Mesodermal cell (in vitro differentiated cells): ENCODE results near the gene EXT2.

Experiments
- H3K27ac ChIP-seq: 2 replicates; pipeline ENCODE4 v1.7.0; 2013; ENCODE audit warnings: mild to moderate bottlenecking, low read depth, low read length, moderate library complexity; ENCODE audit not compliant: severe bottlenecking
- H3K36me3 ChIP-seq: 2 replicates; pipeline ENCODE4 v1.7.1; 2013; ENCODE audit warnings: mild to moderate bottlenecking, low read length, moderate library complexity; ENCODE audit not compliant: control insufficient read depth, insufficient read depth
- H3K4me1 ChIP-seq: one replicate; pipeline ENCODE4 v1.7.1; 2013; ENCODE audit warnings: mild to moderate bottlenecking, low read length; ENCODE audit not compliant: insufficient read depth, control insufficient read depth, poor library complexity, severe bottlenecking
- H3K4me3 ChIP-seq: 2 replicates; pipeline ENCODE4 v1.7.0; 2013; ENCODE audit warnings: low read length, control low read depth, mild to moderate bottlenecking; ENCODE audit not compliant: insufficient read depth, poor library complexity, severe bottlenecking; ENCODE audit errors: extremely low read depth
- H3K9me3 ChIP-seq: 2 replicates; pipeline ENCODE4 v1.7.1; 2013; ENCODE audit warnings: mild to moderate bottlenecking, low read length, moderate library complexity; ENCODE audit not compliant: control insufficient read depth
- WGBS, 2 experiments: methylation state at CpG; one replicate each; pipeline ENCODE4 v1.1.5; 2013; ENCODE audit warnings: missing lambda C conversion rate in 2 of 2; ENCODE audit not compliant: insufficient coverage in 2 of 2; 5-methylcytosine and 5-hydroxymethylcytosine counted together

EXT2 gene

DNA sequence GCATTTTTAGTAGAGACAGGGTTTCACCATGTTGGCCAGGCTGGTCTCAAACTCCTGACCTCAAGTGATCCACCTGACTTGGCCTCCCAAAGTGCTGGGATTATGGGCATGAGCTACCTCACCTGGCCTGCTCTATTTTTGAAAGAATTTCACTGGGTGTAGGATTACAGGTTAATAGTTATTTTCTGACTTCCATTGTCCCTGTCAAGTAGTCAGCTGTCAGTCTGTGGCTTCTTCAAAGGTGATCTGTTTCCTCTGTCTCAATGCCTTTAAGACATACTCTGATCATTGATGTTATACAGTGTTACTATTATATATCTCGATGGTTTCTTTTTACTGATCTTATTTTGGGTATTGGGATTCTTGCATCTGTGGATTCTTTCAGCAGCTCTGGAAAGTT lies 10.1 kb upstream of the EXT2 start:
- WGBS, 2 experiments: 100% methylated on average over 1 of the region's 1 CpG; no CpG with 5 or more reads in 1 of the 2 experiments
- Histone ChIP-seq H3K9me3 (peaks cover 11% of the 10 kb centered on the region), H3K27ac (no peak overlapping the region), H3K4me1 (no peaks in the 10 kb centered on the region), H3K4me3 (no peak overlapping the region), H3K36me3 (no peaks in the 10 kb centered on the region)

DNA sequence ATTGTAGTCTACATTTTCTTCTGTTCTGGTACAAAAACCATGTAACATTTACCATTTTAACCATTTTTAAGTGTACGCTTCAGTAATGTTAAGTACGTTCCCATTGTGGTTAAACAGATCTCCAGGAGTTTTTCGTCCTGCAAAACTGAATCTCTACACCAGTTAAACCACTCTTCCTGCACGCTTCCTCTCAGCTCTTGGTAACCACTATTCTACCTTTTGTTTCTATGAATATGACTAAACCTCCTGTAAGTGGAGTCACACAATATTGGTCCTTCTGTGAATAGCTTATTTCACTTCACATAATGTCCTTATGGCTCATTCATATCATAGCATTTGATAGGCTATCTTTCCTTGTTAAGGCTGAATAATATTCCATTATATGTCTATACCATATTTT lies 7.1 kb upstream of the EXT2 start:
- no peak overlapping the region for H3K4me3 ChIP-seq
- no peaks in the 10 kb centered on the region for H3K36me3 ChIP-seq
- 92 to 97% methylated on average over 4 of the region's 4 CpGs for WGBS, 2 experiments
- no peak overlapping the region for H3K27ac ChIP-seq
- peaks cover 7% of the 10 kb centered on the region for H3K9me3 ChIP-seq
- H3K4me1 ChIP-seq: no peaks in the 10 kb centered on the region

DNA sequence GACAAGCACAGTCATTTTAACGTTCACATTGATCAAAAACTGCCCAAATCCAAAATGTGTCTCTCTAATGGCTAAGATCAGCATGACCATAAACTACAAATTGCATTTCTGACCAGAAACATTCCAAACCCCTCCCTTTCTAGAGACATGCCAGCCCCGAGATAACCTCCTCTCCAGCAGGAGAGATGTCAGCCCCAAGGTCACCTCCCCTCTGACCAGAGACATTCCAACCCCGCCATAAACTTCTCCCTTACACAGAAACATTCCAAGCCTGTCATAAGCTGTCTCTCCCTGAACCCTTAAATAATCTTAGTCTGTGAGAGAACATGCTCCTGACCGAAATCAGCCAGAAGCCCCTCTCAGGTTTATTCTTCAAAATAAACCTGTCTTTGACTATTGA lies 6.6 kb upstream of the EXT2 start:
- 84 to 93% methylated on average over 3 of the region's 4 CpGs for WGBS, 2 experiments
- no peaks in the 10 kb centered on the region for H3K36me3 ChIP-seq
- peaks cover 7% of the 10 kb centered on the region for H3K9me3 ChIP-seq
- no peaks in the 10 kb centered on the region for H3K4me1 ChIP-seq
- no peak overlapping the region for H3K27ac ChIP-seq
- no peak overlapping the region for H3K4me3 ChIP-seq

DNA sequence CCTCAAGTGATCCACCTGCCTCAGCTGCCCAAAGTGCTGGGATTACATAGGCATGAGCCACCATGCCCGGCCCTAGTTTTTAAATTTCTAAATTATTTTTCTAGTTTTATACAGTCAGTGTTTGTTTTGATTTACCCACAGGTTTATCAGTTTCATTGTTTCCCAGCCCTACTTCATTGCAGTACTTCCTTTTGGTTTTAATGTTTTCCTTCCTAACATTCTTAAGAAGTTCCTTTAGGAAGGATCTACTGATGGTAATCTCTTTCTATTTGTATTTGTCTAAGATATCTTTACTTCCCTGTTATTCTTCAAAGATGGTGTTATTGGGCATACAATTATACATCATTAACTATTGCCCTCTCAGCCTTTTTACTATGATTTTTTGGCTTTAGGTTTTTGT lies 4.9 kb upstream of the EXT2 start:
- peaks cover 7% of the 10 kb centered on the region for H3K9me3 ChIP-seq
- no peak overlapping the region for H3K27ac ChIP-seq
- H3K4me1 ChIP-seq: no peaks in the 10 kb centered on the region
- H3K36me3 ChIP-seq: no peaks in the 10 kb centered on the region
- no peak overlapping the region for H3K4me3 ChIP-seq
- 80% methylated on average over 1 of the region's 1 CpG; no CpG with 5 or more reads in 1 of the 2 experiments for WGBS, 2 experiments

DNA sequence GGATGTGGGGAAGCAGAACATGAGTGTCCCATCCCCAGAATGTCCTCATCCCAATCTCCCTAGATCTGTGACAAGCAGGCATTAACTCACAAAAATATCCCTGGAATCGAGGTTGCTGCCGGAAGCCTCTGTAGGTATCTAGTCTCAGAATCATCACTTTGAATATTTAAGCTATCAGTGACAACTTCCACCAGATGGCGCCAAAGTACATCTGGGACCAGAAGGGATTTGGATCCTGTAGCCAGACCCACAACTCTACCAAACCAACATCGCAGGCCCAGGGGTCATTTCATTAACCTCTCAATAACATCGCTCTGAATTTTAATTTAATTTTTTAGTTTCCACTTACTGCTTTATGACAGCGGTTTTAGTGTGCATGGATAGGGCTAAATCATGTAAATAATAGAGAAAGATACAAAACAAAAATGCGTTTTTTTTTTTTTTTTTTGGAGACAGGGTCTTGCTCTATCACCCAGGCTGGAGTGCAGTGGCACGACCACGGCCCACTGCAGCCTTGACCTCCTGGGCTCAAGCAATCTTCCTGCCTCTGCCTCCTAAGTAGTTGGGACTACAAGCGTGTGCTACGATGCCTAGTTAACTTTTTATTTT lies 1.1 kb upstream of the EXT2 start:
- H3K36me3 ChIP-seq: peaks cover 1% of the 10 kb centered on the region
- no peak overlapping the region for H3K4me3 ChIP-seq
- H3K4me1 ChIP-seq: no peaks in the 10 kb centered on the region
- H3K27ac ChIP-seq: no peak overlapping the region
- 42 to 53% methylated on average over 5 to 6 of the region's 11 CpGs for WGBS, 2 experiments
- H3K9me3 ChIP-seq: no peaks in the 10 kb centered on the region

DNA sequence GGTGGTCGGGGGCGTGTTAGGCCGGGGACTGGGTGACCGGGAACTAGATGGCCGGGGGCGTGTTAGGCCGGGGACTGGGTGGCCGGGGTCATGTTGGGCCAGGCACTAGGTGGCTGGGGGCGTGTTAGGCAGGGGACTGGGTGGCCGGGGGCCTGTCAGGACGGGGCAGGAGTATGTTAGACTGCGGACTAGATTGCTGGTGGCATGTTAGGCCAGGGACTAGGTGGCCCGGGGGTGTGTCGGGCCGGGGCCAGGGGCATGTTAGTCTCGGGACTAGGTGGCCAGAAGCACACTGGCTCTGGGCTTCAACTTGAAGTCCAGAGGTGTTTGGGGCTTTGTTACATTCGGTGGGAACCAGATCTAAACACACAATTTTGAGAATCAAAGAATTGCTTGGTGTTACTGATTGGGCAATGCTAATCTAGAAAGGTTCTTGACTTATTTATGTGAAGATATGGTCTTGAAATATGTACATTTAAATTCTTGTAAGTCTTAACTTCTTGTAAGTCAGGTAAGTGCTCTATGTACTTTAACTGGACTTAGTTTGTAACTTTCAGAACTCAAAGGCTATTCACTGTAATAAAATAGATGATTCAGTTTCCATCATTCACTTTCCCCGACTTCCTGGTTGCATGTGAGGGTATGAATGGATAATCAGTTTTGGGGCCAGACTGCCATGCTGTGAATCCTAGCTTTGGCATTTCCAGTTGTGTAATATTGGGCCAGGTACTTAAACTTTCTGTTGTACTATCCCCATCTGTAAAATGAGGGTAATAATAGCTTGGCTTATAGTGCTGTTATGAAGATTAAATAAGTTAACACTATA lies 1.1 kb downstream of the EXT2 start:
- H3K9me3 ChIP-seq: no peaks in the 10 kb centered on the region
- 11 to 12% methylated on average over 14 to 15 of the region's 18 CpGs for whole genome bisulfite sequencing, 2 experiments
- H3K27ac ChIP-seq: no peak overlapping the region

DNA sequence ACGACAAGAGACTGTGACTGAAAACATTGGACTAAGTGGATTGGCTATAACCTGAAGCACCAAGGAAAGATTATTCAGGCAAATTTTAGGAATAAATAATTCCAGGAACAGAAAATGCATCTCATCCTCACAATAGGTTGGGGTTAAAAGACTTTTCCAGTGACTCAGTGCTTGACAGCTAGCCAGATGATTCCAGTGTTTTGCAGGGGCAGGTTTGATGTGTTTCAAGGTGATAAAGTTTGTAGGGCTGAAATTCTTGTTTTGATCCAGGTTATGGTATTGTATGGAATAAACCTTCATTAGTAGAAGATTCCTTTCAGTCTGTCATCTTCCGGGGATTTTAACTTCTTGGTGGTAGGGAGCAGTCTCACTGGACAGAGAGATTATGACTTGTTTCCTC lies 2.3 kb downstream of the EXT2 start:
- Histone ChIP-seq H3K4me3 (no peak overlapping the region), H3K27ac (no peak overlapping the region), H3K4me1 (no peaks in the 10 kb centered on the region), H3K9me3 (no peaks in the 10 kb centered on the region), H3K36me3 (peaks cover 11% of the 10 kb centered on the region)
- WGBS, 2 experiments: 100% methylated on average over 1 of the region's 2 CpGs

More for the DNA sequence above, 1.1 kb downstream of the EXT2 start:
- peak overlapping the region; percentile 74 for H3K4me3 ChIP-seq
- peaks cover 11% of the 10 kb centered on the region for H3K36me3 ChIP-seq
- H3K4me1 ChIP-seq: no peaks in the 10 kb centered on the region

DNA sequence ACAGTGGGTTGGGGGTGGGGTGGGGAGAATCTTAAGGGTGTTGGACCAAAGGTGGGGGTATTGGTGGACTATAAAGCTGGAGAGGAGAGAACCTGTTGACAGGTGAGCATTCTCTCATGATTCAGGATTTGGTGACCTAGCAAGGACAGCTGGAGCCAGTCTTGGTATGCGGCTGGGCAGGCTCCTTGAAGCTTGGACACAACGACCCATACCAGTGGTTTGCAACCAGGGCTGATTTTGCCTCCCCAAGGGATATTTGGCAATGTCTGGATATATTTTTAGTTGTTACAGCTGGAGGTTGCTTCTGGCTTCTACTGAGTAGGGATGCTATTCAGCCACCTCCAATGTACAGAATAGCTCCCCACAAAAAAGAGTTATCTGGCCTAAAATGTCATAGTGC lies 5.6 kb downstream of the EXT2 start:
- Histone ChIP-seq H3K36me3 (peaks cover 11% of the 10 kb centered on the region), H3K4me1 (no peaks in the 10 kb centered on the region), H3K4me3 (no peak overlapping the region), H3K9me3 (no peaks in the 10 kb centered on the region), H3K27ac (no peak overlapping the region)
- WGBS, 2 experiments: 100% methylated on average over 1 to 2 of the region's 2 CpGs

DNA sequence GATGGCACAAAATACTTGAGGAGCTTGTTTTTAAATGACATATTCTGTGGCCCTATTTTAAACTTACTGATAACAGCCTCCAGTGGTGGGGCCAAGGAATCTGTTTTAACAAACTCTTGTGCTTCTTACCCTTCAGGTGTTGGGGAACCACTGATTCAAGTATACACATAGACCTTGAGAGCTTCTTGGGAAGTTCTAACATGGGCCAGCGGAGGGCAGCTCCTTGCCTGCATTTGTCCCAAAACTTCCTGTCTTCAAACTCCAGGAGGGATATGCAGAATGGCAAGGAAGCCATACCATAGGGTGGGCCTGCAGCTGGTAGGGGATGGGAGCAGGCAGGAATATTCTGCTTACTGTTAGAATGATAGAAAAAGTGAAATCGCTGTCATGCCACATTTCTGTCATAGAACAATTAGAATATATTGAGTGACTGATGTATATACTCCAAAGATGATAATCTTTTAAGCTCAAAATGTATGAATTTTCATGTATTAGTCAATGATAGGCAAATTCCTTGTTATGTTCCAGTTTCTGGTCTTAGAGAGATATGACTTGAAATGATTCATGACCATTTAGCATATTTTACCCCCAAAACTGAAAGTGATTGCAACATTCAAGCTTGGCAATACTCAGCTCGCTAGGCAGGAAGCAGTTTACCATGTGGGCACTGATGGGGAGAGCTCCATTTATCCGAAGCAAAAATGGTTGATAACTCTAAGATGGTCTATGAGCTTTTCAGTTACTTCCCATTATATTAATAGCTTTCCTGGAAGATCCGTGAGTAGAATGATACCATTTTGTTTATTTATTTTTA lies 9.2 kb downstream of the EXT2 start:
- WGBS, 2 experiments: 80 to 100% methylated on average over 1 of the region's 5 CpGs
- Histone ChIP-seq H3K36me3 (peaks cover 25% of the 10 kb centered on the region), H3K4me3 (no peak overlapping the region), H3K4me1 (no peaks in the 10 kb centered on the region), H3K9me3 (no peaks in the 10 kb centered on the region), H3K27ac (no peak overlapping the region)

DNA sequence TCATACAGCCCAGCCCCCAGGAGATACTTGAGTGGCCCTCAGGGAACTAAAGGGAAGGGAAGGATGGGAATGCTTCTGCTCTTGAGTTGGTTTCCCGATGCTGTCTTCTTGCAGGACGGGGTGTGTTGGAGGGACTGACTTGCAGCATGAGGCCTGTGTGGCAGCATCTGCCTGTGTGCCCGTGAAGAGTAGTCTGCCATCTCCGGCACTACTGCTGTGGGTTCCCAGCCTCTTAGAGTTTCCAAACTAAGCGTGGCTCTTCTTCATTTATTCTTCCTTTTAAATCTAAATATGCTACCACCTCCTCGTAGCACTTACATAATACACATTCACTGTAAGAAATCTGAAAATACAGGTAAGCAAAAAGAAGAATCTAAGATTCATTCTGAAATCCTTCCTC lies 12.8 kb downstream of the EXT2 start:
- Histone ChIP-seq H3K9me3 (no peaks in the 10 kb centered on the region), H3K27ac (no peak overlapping the region), H3K36me3 (peaks cover 37% of the 10 kb centered on the region), H3K4me3 (no peak overlapping the region), H3K4me1 (no peaks in the 10 kb centered on the region)
- 80 to 100% methylated on average over 3 to 4 of the region's 6 CpGs for WGBS, 2 experiments
